GM10266 (cell line): ENCODE data around the gene UMODL1.

Source experiments
- DNase-seq: peaks from one replicate; pipeline ENCODE4 v3.0.0; 2012; ENCODE audit errors: extremely low spot score
- CTCF ChIP-seq: IDR thresholded peaks from 2 replicates; pipeline ENCODE4 v1.5.1; 2012; ENCODE audit warnings: mild to moderate bottlenecking, low read depth; ENCODE audit not compliant: control insufficient read depth, insufficient read depth; ENCODE audit errors: missing control alignments

UMODL1 gene

DNA sequence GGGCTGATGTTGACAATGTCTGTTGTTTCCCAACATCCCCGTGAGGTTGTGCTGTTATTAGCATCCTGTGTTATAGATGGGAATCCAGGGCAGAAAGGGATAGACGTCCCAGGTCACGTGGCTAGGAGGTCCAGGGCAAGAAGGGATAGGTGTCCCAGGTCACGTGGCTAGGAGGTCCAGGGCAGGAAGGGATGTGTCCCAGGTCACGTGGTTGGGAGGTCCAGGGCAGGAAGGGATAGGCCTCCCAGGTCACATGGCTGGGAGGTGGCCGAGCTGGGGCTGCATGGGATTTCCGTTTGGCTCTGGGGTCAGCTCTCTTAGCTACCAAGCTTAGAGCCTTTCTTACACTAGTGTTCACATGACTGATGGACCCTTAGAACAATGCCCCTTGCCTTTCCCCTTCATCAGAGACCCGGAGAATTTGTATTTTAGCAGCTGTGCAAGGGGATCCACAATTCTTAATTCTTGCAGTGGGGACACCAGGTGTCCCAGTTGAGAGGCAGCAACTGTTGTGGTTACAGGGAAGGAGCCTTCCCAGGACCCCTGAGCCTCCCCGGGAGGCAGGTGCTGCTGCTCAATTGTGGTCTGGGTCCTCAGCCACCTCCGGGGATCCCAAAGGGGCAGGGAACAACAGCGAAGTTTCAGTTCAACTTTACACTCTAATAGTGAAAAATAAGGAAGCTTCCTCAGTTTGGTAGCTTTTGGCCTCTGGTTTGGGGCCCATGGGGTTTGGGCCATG is 69.2 kb downstream of the UMODL1 start:
- no peak for TF ChIP-seq CTCF

GRCh38 chr21:42141643-42142042 is 70.5 kb downstream of the UMODL1 start:
- no peak for DNase-seq
- TF ChIP-seq CTCF: no peak

More for the DNA sequence above, 69.2 kb downstream of the UMODL1 start:
- DNase-seq: no peak

- no peak for TF ChIP-seq CTCF
- DNase-seq: no peak
Measured at GRCh38 chr21:42142141-42142540, 71.0 kb downstream of the UMODL1 start.

- TF ChIP-seq CTCF: no peak
- no peak for DNase-seq
Measured at GRCh38 chr21:42142627-42143026, 71.5 kb downstream of the UMODL1 start.

DNA sequence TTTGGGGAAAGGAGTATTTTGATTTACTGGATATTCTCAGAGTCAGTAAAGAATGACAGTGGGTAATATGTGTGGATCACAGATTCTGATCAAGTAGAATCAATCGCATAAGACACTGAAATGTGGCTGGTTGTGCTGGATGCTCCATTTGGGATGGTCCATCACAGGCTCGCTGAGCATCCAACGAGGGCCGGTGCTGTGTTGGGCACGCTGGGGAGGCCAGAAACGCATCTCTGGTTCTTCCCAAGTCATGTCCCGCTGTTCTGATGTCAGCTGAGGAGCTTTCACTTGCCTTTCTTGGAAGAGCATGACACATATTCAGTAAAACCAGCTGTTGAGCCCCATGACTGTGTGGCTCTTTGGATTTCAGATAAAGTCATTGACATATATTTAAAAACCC is 72.0 kb downstream of the UMODL1 start:
- no peak for TF ChIP-seq CTCF
- DNase-seq: no peak

GRCh38 chr21:42144221-42144620 is 73.1 kb downstream of the UMODL1 start:
- TF ChIP-seq CTCF: no peak
- no peak for DNase-seq

- no peak for DNase-seq
- no peak for TF ChIP-seq CTCF
Measured at GRCh38 chr21:42144679-42145568, 73.8 kb downstream of the UMODL1 start.
